ENCODE data around the gene LSM4. TPM values are rescaled to one million over a fixed set of nuclear protein-coding genes. Genes with fewer than 3 reads are reported as not detected.
"Not testable (repeated sequence)": the region's sequence is repeated elsewhere in the genome, so short reads cannot be mapped to it uniquely, and the experiment has no call there.

LSM4 gene
- total RNA-seq, 1 donor from 2014 or later, result 62.5 TPM

- Histone ChIP-seq H3K4me3 (peak overlapping the region; percentile 18 to 41), H3K27me3 (no peaks in the 10 kb centered on the region), H3K27ac (peak overlapping the region; percentile 28 to 50), H3K4me1 (peaks cover 0 to 14% of the 10 kb centered on the region in 2 donors), H3K9me3 (no peaks in the 10 kb centered on the region), H3K36me3 (no peaks in the 10 kb centered on the region)
- DNase-seq (ENCODE audit: low spot score in 2 of 2), result no peak
- intact Hi-C loops (cut with DNase I), result loop anchor here (5.0 kb wide), 1 partner anchor 137 kb away; the partner anchor contains the start of gene MPV17L2
- no peak for TF ChIP-seq CTCF (IDR thresholded peaks at IDR 0.05)
Observed at GRCh38 chr19:18329035-18329376, 6.1 kb upstream of the LSM4 start.

GRCh38 chr19:18328340-18329034 is 5.6 kb upstream of the LSM4 start:
- peak overlapping the region; percentile 28 to 50 for H3K27ac ChIP-seq
- TF ChIP-seq CTCF (IDR thresholded peaks at IDR 0.05), result peak; percentile 88 to 96 (median 92)
- intact Hi-C loops (cut with DNase I), result loop anchor here (1.0 to 5.0 kb wide), 2 partner anchors 46 to 136 kb away; partner anchors contain the start of gene MPV17L2
- H3K36me3 ChIP-seq, result no peaks in the 10 kb centered on the region
- H3K27me3 ChIP-seq, result no peaks in the 10 kb centered on the region
- DNase-seq (ENCODE audit: low spot score in 2 of 2), result peak; percentile 79 to 97
- peaks cover 0 to 19% of the 10 kb centered on the region in 2 donors for H3K4me1 ChIP-seq
- peak overlapping the region; percentile 18 to 41 for H3K4me3 ChIP-seq
- H3K9me3 ChIP-seq, result no peaks in the 10 kb centered on the region

- no peaks in the 10 kb centered on the region for H3K9me3 ChIP-seq
- no peaks in the 10 kb centered on the region for H3K36me3 ChIP-seq
- intact Hi-C loops (cut with DNase I), result loop anchor here (5.0 kb wide), 1 partner anchor 134 kb away; the partner anchor contains the start of gene MPV17L2
- DNase-seq (ENCODE audit: low spot score in 2 of 2), result no peak
- H3K27me3 ChIP-seq, result no peaks in the 10 kb centered on the region
- no peak overlapping the region for H3K4me3 ChIP-seq
- H3K27ac ChIP-seq, result no peak overlapping the region
- peaks cover 4 to 28% of the 10 kb centered on the region in 2 donors for H3K4me1 ChIP-seq
- no peak for TF ChIP-seq CTCF (IDR thresholded peaks at IDR 0.05)
Observed at GRCh38 chr19:18326772-18327171, 3.9 kb upstream of the LSM4 start.

- H3K36me3 ChIP-seq; DNase-seq (ENCODE audit: low spot score in 2 of 2); H3K9me3 ChIP-seq; H3K4me3 ChIP-seq; intact Hi-C loops (cut with DNase I); H3K27me3 ChIP-seq: not testable (repeated sequence)
- Histone ChIP-seq H3K27ac (peak overlapping the region in 1 of 2 donors; percentile 89), H3K4me1 (peaks cover 4 to 27% of the 10 kb centered on the region in 2 donors)
Observed at GRCh38 chr19:18324373-18324731, 1.5 kb upstream of the LSM4 start.

GRCh38 chr19:18322318-18322758 is 538 bp downstream of the LSM4 start:
- Histone ChIP-seq H3K4me3 (peak overlapping the region; percentile 81 to 82), H3K9me3 (no peaks in the 10 kb centered on the region), H3K36me3 (no peaks in the 10 kb centered on the region), H3K27me3 (no peaks in the 10 kb centered on the region), H3K4me1 (peaks cover 4 to 19% of the 10 kb centered on the region in 2 donors), H3K27ac (peak overlapping the region; percentile 76 to 91)
- TF ChIP-seq CTCF (IDR thresholded peaks at IDR 0.05), result no peak
- intact Hi-C loops (cut with DNase I), result no loop called here
- DNase-seq (ENCODE audit: low spot score in 2 of 2), result peak in 1 of 2 donors; percentile 74

GRCh38 chr19:18321734-18322102 is 1.2 kb downstream of the LSM4 start:
- Histone ChIP-seq H3K27me3 (no peaks in the 10 kb centered on the region), H3K27ac (peak overlapping the region in 1 of 2 donors; percentile 76), H3K36me3 (no peaks in the 10 kb centered on the region), H3K4me1 (peaks cover 4 to 19% of the 10 kb centered on the region in 2 donors), H3K4me3 (peak overlapping the region; percentile 81 to 82), H3K9me3 (no peaks in the 10 kb centered on the region)
- DNase-seq (ENCODE audit: low spot score in 2 of 2), result no peak
- TF ChIP-seq CTCF (IDR thresholded peaks at IDR 0.05), result no peak
- intact Hi-C loops (cut with DNase I), result no loop called here

Measured in ascending aorta (tissue), 2 donors.